PC-3 (cell line): ENCODE data around the gene SUN1. TPM values are rescaled to one million over a fixed set of nuclear protein-coding genes. Genes with fewer than 3 reads are reported as not detected.

Experiments used
- ATAC-seq: fragments of 200-7000 bp; cut with Tn5 transposase; 2 replicates; pipeline ENCODE4 v1.9.1; 2020; ENCODE audit warnings: mild to moderate bottlenecking, moderate library complexity
- BruUV-seq: library from RNA; stranded (reverse); fragments of 400-500 nt; replicated peaks from 2 replicates; lab custom pipeline; 2021; lab: Mats Ljungman, UMichigan
- CTCF ChIA-PET: fragments of 300-600 bp; sonication (Branson Sonifier 250); formaldehyde crosslinking; loops from one replicate; lab custom pipeline; 2022; ENCODE audit warnings: antibody characterized with exemption; lab: Charles Lee
- POLR2A ChIA-PET: fragments of 300-600 bp; sonication (Branson Sonifier 250); formaldehyde crosslinking; loops from one replicate; lab custom pipeline; 2022; ENCODE audit warnings: antibody characterized with exemption; ENCODE audit not compliant: unreplicated experiment; lab: Charles Lee
- DNase-seq: peaks from one replicate; pipeline ENCODE4 v3.0.0-alpha.2; 2015
- H2AFZ ChIP-seq: fragments of 300-600 bp; sonication (generic); 2 replicates; pipeline ENCODE4 v1.6.0; 2016; ENCODE audit warnings: antibody characterized with exemption, low read length
- H3F3A ChIP-seq: fragments of 300-600 bp; sonication (generic); one replicate; pipeline ENCODE4 v1.6.0; 2017; ENCODE audit warnings: antibody characterized with exemption, low read length, control low read depth, mild to moderate bottlenecking; ENCODE audit not compliant: unreplicated experiment
- H3K27ac ChIP-seq: fragments of 300-600 bp; sonication (generic); 2 replicates; pipeline ENCODE4 v1.5.1; 2016; ENCODE audit warnings: mild to moderate bottlenecking, low read length
- H3K27me3 ChIP-seq: fragments of 300-600 bp; sonication (generic); 2 replicates; pipeline ENCODE4 v1.6.1; 2016; ENCODE audit warnings: low read length, mixed read lengths
- H3K36me3 ChIP-seq: fragments of 300-600 bp; sonication (generic); 2 replicates; pipeline ENCODE4 v1.6.1; 2016; ENCODE audit warnings: low read depth, mixed run types, low read length, mixed read lengths
- H3K4me1 ChIP-seq: fragments of 300-600 bp; sonication (generic); 2 replicates; pipeline ENCODE4 v1.5.1; 2016; ENCODE audit warnings: low read length; ENCODE audit not compliant: insufficient read depth
- H3K4me2 ChIP-seq: fragments of 300-600 bp; sonication (generic); 2 replicates; pipeline ENCODE4 v1.6.0; 2016; ENCODE audit warnings: low read length
- H3K4me3 ChIP-seq: fragments of 300-600 bp; sonication (generic); 2 replicates; pipeline ENCODE4 v1.5.1; 2016; ENCODE audit warnings: mild to moderate bottlenecking, low read length, mixed read lengths
- H3K79me2 ChIP-seq: fragments of 300-600 bp; sonication (generic); 2 replicates; pipeline ENCODE4 v1.6.1; 2017; ENCODE audit warnings: low read length, mixed read lengths
- H3K9ac ChIP-seq: fragments of 300-600 bp; sonication (generic); 2 replicates; pipeline ENCODE4 v1.6.0; 2016; ENCODE audit warnings: mild to moderate bottlenecking, low read length
- H3K9me2 ChIP-seq: fragments of 300-600 bp; sonication (generic); replicated peaks from 2 replicates; pipeline ENCODE4 v1.6.1; 2016; ENCODE audit warnings: mixed run types, low read length, mixed read lengths
- H3K9me3 ChIP-seq: fragments of 300-600 bp; sonication (generic); 2 replicates; pipeline ENCODE4 v1.6.1; 2016; ENCODE audit warnings: low read length, mixed read lengths
- H4K20me1 ChIP-seq: fragments of 300-600 bp; sonication (generic); 2 replicates; pipeline ENCODE4 v1.6.1; 2016; ENCODE audit warnings: low read length, mixed read lengths
- CTCF ChIP-seq: fragments of 300-600 bp; sonication (generic); conservative IDR thresholded peaks from 2 replicates; pipeline ENCODE4 v1.5.1; 2017; ENCODE audit warnings: antibody characterized with exemption, low read depth, mild to moderate bottlenecking, low read length
- EZH2 ChIP-seq: fragments of 300-600 bp; sonication (generic); IDR thresholded peaks from one replicate; pipeline ENCODE4 v1.6.1; 2017; ENCODE audit warnings: antibody characterized with exemption, mild to moderate bottlenecking, low read length; ENCODE audit not compliant: unreplicated experiment
- EZH2phosphoT487 ChIP-seq: fragments of 300-600 bp; sonication (generic); IDR thresholded peaks from 2 replicates; pipeline ENCODE4 v1.6.1; 2018; ENCODE audit warnings: mild to moderate bottlenecking, antibody characterized with exemption, low read length, borderline replicate concordance
- intact Hi-C: fragments of 100-400 bp; cut with micrococcal nuclease; formaldehyde crosslinking; loops from 2 replicates; pipeline ENCODE4 v1.9.0; 2023
- total RNA-seq: library from RNA; depleted of rRNA; stranded (reverse); fragments of >200 nt; gene quantifications from 2 replicates; pipeline ENCODE4 v1.2.3, GENCODE V29; 2014

The SUN1 gene
- total RNA-seq, 1 experiment from 2014 or later = 92.5 TPM

- Histone ChIP-seq H3K4me2 (no peak overlapping the region), H3K9me3 (no peaks in the 10 kb centered on the region), H3K27me3 (peaks cover 4% of the 10 kb centered on the region; the same call in 1 of the 2 replicates), H4K20me1 (no peaks in the 10 kb centered on the region), H2AFZ (no peak overlapping the region), H3K27ac (no peak overlapping the region), H3K9me2 (no peaks in the 10 kb centered on the region), H3K4me1 (peaks cover 7% of the 10 kb centered on the region; the same call in 1 of the 2 replicates), H3K9ac (no peak overlapping the region), H3K36me3 (no peaks in the 10 kb centered on the region; the same call in 1 of the 2 replicates), H3K4me3 (no peak overlapping the region), H3K79me2 (no peaks in the 10 kb centered on the region), H3F3A (no peaks in the 10 kb centered on the region)
- TF ChIP-seq EZH2phosphoT487 (no peak), EZH2 (no peak), CTCF (no peak)
- intact Hi-C loops = no loop called here
- DNase-seq (peak; percentile 77), ATAC-seq (peak; percentile 64)
- BruUV-seq = no TSS peak
- ChIA-PET CTCF (interaction anchor here (0.5 kb wide), 1 partner anchor 28 kb away, joined by 5 read pairs; no protein-coding TSS in a partner anchor), POLR2A (interaction anchor here (0.6 kb wide), 2 partner anchors 51 to 84 kb away, joined by 6 to 7 read pairs; no protein-coding TSS in a partner anchor)
These were observed 69.3 kb downstream of the SUN1 start for GRCh38 chr7:901388-902154.

GRCh38 chr7:902996-903395 is 70.7 kb downstream of the SUN1 start:
- ATAC-seq = no peak
- intact Hi-C loops = no loop called here
- TF ChIP-seq EZH2phosphoT487 (no peak), EZH2 (no peak), CTCF (no peak)
- H3K4me1 ChIP-seq = peaks cover 7% of the 10 kb centered on the region; the same call in 1 of the 2 replicates
- no peaks in the 10 kb centered on the region for H4K20me1 ChIP-seq
- H3K4me3 ChIP-seq = no peak overlapping the region
- no peaks in the 10 kb centered on the region for H3F3A ChIP-seq
- BruUV-seq = no TSS peak
- H3K79me2 ChIP-seq = no peaks in the 10 kb centered on the region
- H3K27me3 ChIP-seq = peaks cover 4% of the 10 kb centered on the region; the same call in 1 of the 2 replicates
- no peak for DNase-seq
- H3K36me3 ChIP-seq = no peaks in the 10 kb centered on the region
- H2AFZ ChIP-seq = no peak overlapping the region
- POLR2A ChIA-PET = no interaction called here
- H3K9ac ChIP-seq = no peak overlapping the region
- H3K27ac ChIP-seq = no peak overlapping the region
- CTCF ChIA-PET = no interaction called here
- H3K4me2 ChIP-seq = no peak overlapping the region
- H3K9me3 ChIP-seq = no peaks in the 10 kb centered on the region
- H3K9me2 ChIP-seq = no peaks in the 10 kb centered on the region
